Measurements from ENCODE around the gene SREBF2.
"Not testable (repeated sequence)": the region's sequence is repeated elsewhere in the genome, so short reads cannot be mapped to it uniquely, and the experiment has no call there.

Gene SREBF2

GRCh38 chr22:41833369-41834004 is 582 bp downstream of the SREBF2 start:
- TF ChIP-seq CTCF (IDR thresholded peaks at IDR 0.05; ENCODE audit: unreplicated experiment in 3 of 3): no peak
- Mint-ChIP-seq H3K36me3 (ENCODE audit: low read depth) (peaks cover 24% of the 10 kb centered on the region), H3K27ac (peak overlapping the region; percentile 86 to 100 (median 92)), H3K27me3 (ENCODE audit: low read depth) (no peaks in the 10 kb centered on the region), H3K4me1 (peaks cover 56% of the 10 kb centered on the region), H3K9me3 (no peaks in the 10 kb centered on the region), H3K4me3 (peak overlapping the region; percentile 96 to 99 (median 97))

DNA sequence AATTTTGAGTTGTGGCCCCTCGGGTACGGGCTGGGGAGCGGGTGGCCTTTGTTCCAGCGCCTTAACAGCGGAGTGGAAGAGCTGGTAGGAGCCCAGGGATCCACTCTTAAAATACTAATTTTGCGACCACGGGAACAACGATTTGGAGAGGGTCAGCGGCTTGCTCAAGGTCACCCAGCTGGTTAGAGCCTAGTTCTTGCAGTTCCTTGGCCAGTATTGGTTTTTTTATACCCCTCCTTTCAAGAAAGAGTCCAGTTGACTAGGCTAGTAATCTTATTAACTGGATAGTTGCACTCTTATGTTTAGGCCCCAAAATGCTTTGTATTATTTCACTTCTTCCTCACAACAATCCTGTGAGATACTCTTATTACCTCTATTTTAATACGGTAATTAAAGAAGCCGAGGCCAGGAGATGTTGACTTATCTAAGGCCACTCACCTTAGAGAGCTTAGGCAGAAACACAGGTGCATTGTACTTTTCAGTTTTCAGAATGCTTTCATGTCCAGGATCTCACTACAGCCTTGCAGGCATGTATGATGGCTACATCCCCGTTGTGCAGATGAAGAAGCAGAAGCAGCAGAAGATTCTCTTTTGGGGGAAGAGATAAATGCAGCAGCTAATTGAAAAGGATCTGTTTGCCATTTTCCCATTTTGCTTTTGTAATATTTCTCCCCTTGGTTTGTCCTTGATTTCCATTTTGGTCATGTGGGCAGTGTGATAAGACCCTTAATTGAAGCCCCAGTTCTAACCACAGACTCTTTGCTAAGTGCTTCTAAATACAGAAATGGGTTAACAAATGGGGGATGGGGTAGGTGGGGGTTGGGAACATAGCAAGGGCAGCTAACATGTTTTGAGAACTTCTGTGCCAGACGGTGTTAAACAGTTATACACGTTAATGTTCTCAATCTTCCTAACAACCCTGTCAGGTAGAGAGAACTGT is 1.4 kb downstream of the SREBF2 start:
- Mint-ChIP-seq H3K27ac (peak overlapping the region; percentile 86 to 96 (median 92)), H3K4me3 (peak overlapping the region; percentile 94 to 99 (median 97)), H3K4me1 (peaks cover 56% of the 10 kb centered on the region), H3K36me3 (ENCODE audit: low read depth) (peaks cover 28% of the 10 kb centered on the region), H3K27me3 (ENCODE audit: low read depth) (no peaks in the 10 kb centered on the region), H3K9me3 (no peaks in the 10 kb centered on the region)
- no peak for TF ChIP-seq CTCF (IDR thresholded peaks at IDR 0.05; ENCODE audit: unreplicated experiment in 3 of 3)

- Mint-ChIP-seq H3K36me3 (ENCODE audit: low read depth) (peaks cover 34% of the 10 kb centered on the region), H3K4me3 (peak overlapping the region; percentile 32 to 57 (median 45)), H3K4me1 (peaks cover 58% of the 10 kb centered on the region)
- not testable (repeated sequence) for H3K27me3 Mint-ChIP-seq (ENCODE audit: low read depth); H3K9me3 Mint-ChIP-seq; H3K27ac Mint-ChIP-seq
These were observed 2.6 kb downstream of the SREBF2 start for GRCh38 chr22:41835462-41835861.

GRCh38 chr22:41836551-41836950 is 3.6 kb downstream of the SREBF2 start:
- Mint-ChIP-seq H3K27ac (peak overlapping the region in 2 of 3 experiments; percentile 13 to 54), H3K9me3 (no peaks in the 10 kb centered on the region), H3K4me1 (peaks cover 57% of the 10 kb centered on the region), H3K36me3 (ENCODE audit: low read depth) (peaks cover 40% of the 10 kb centered on the region), H3K27me3 (ENCODE audit: low read depth) (no peaks in the 10 kb centered on the region), H3K4me3 (peak overlapping the region in 2 of 3 experiments; percentile 19 to 32)
- no peak for TF ChIP-seq CTCF (IDR thresholded peaks at IDR 0.05; ENCODE audit: unreplicated experiment in 3 of 3)

- no peak for TF ChIP-seq CTCF (IDR thresholded peaks at IDR 0.05; ENCODE audit: unreplicated experiment in 3 of 3)
- Mint-ChIP-seq H3K4me1 (peaks cover 46% of the 10 kb centered on the region), H3K9me3 (no peaks in the 10 kb centered on the region), H3K27me3 (ENCODE audit: low read depth) (no peaks in the 10 kb centered on the region), H3K36me3 (ENCODE audit: low read depth) (peaks cover 44% of the 10 kb centered on the region), H3K4me3 (no peak overlapping the region), H3K27ac (peak overlapping the region in 1 of 3 experiments; percentile 15)
These were observed 6.1 kb downstream of the SREBF2 start for GRCh38 chr22:41838842-41839618.

DNA sequence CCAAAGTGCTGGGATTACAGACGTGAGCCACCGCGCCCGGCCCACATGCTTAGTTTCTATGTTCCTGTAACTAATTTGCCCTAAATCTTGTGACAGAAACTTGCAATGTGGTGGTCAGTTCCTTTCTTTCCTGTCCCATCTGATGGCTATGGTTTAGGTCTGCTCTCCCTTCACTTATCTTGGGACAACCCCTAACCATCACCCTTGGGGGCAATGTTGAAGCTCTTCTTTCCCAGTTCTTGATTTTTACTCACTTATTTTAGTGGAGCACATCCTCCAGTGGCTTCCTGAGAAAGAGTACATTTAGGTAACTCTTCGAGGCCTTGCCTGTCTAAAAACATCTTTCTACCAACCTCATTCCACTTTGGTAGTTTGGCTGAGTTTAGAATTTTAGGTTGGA is 7.3 kb downstream of the SREBF2 start:
- H3K9me3 Mint-ChIP-seq: no peaks in the 10 kb centered on the region
- H3K36me3 Mint-ChIP-seq (ENCODE audit: low read depth): peaks cover 40% of the 10 kb centered on the region
- H3K27me3 Mint-ChIP-seq (ENCODE audit: low read depth): no peaks in the 10 kb centered on the region
- H3K27ac Mint-ChIP-seq: peak overlapping the region in 1 of 3 experiments; percentile 36
- H3K4me3 Mint-ChIP-seq: no peak overlapping the region
- peaks cover 49% of the 10 kb centered on the region for H3K4me1 Mint-ChIP-seq
- TF ChIP-seq CTCF (IDR thresholded peaks at IDR 0.05; ENCODE audit: unreplicated experiment in 3 of 3): no peak

Measured in nephron (organoid).